Coronary artery (tissue), 2 donors: Measurements from ENCODE around the gene CA5A.

ENCODE experiments used
- DNase-seq: peaks from one replicate; pipeline ENCODE4 v3.0.0-alpha.2; 2017; ENCODE audit warnings: low spot score
- H3K27ac ChIP-seq, 2 donors: fragments of 200-600 bp; sonication (generic); one replicate each; pipeline ENCODE4 v1.5.1; 2016 to 2019
- H3K4me3 ChIP-seq: fragments of 200-600 bp; sonication (generic); 2 replicates; pipeline ENCODE4 v1.5.1; 2016; ENCODE audit warnings: mild to moderate bottlenecking, moderate library complexity
- CTCF ChIP-seq: fragments of 200-600 bp; sonication (generic); IDR thresholded peaks from one replicate; pipeline ENCODE4 v1.5.1; 2019; ENCODE audit warnings: antibody characterized with exemption

CA5A gene

GRCh38 chr16:87979352-87979751 is 43.0 kb upstream of the CA5A start:
- no peak overlapping the region for H3K27ac ChIP-seq
- no peak for TF ChIP-seq CTCF
- no peak for DNase-seq
- H3K4me3 ChIP-seq: no peak overlapping the region

- H3K27ac ChIP-seq: no peak overlapping the region
- DNase-seq: no peak
- no peak overlapping the region for H3K4me3 ChIP-seq
- no peak for TF ChIP-seq CTCF
Observed at GRCh38 chr16:87978127-87978526, 41.8 kb upstream of the CA5A start.

GRCh38 chr16:87976665-87977064 is 40.3 kb upstream of the CA5A start:
- Histone ChIP-seq H3K4me3 (no peak overlapping the region), H3K27ac (no peak overlapping the region)
- no peak for TF ChIP-seq CTCF
- DNase-seq: no peak

- no peak overlapping the region for H3K4me3 ChIP-seq
- DNase-seq: no peak
- no peak overlapping the region for H3K27ac ChIP-seq
Observed at GRCh38 chr16:87974178-87974577, 37.8 kb upstream of the CA5A start.

GRCh38 chr16:87973717-87974116 is 37.4 kb upstream of the CA5A start:
- H3K4me3 ChIP-seq: no peak overlapping the region
- TF ChIP-seq CTCF: no peak
- no peak for DNase-seq
- no peak overlapping the region for H3K27ac ChIP-seq

More at GRCh38 chr16:87974178-87974577, 37.8 kb upstream of the CA5A start:
- TF ChIP-seq CTCF: no peak

GRCh38 chr16:87971933-87972332 is 35.6 kb upstream of the CA5A start:
- Histone ChIP-seq H3K4me3 (no peak overlapping the region), H3K27ac (no peak overlapping the region)
- no peak for DNase-seq
- no peak for TF ChIP-seq CTCF

- no peak for DNase-seq
- no peak for TF ChIP-seq CTCF
- H3K4me3 ChIP-seq: no peak overlapping the region
- no peak overlapping the region for H3K27ac ChIP-seq
Observed at GRCh38 chr16:87970186-87970585, 33.9 kb upstream of the CA5A start.
